Peyer's patch (tissue), 4 donors: ENCODE results near the gene HOXD8.

Experiments
- CTCF ChIP-seq, 6 experiments: fragments of 450-650 bp in 4 of 6; fragments of 200-600 bp in 2 of 6; sonication (generic) in 1 of 6; IDR thresholded peaks; one replicate each; pipeline ENCODE4 v1.5.1; 2017 to 2019; ENCODE audit warnings: antibody characterized with exemption in 6 of 6, mild to moderate bottlenecking in 3 of 6, moderate library complexity in 1 of 6
- POLR2A ChIP-seq, 2 donors: fragments of 450-650 bp; IDR thresholded peaks; one replicate each; pipeline ENCODE4 v1.5.1; 2017; ENCODE audit warnings: antibody characterized with exemption in 2 of 2, mild to moderate bottlenecking in 2 of 2, moderate library complexity in 2 of 2

GRCh38 chr2:176128172-176128981 is 1.1 kb upstream of the HOXD8 start:
- TF ChIP-seq CTCF (IDR thresholded peaks at IDR 0.05) (no peak), POLR2A (IDR thresholded peaks at IDR 0.05) (no peak)
